GM21381 (cell line): ENCODE measurements around the gene PHLDB2.

Source experiments
- ATAC-seq: cut with Tn5 transposase; IDR thresholded peaks from one replicate; pipeline ENCODE4 v1.9.1; 2021; ENCODE audit warnings: mild to moderate bottlenecking, moderate library complexity; ENCODE audit not compliant: unreplicated experiment

PHLDB2 gene

GRCh38 chr3:111981457-111981763 lies 122.3 kb downstream of the PHLDB2 start:
- ATAC-seq: no peak

DNA sequence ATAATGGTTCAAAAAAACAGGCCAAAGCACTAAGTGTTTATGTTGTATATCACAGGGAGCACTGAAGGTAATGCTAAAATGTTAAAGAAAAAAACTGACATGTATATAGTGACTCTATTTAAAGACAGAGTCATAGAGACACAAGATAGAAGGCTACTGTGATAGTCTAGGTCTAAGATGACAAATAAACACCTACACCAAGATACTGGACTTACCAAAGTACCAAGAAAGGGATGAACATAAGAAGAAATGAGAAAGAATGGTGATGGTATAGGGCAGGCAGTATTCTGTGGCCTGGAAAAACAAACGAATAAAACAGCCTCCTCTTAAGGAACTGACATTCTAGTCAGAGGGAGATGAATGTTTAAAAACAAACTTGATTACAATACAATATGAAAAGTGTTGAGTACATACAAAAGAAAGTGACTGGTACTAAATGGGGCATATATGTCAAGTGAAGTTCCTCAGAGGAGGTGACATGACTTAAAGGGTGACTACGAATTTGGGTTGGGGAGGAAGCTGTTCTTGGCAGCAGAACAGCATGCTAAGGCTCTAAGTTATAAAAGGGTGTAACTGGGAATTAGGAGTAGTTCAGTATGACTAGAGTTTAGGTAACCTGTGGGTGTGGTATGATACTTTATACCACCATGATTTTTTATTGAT lies 125.7 kb downstream of the PHLDB2 start:
- no peak for ATAC-seq

DNA sequence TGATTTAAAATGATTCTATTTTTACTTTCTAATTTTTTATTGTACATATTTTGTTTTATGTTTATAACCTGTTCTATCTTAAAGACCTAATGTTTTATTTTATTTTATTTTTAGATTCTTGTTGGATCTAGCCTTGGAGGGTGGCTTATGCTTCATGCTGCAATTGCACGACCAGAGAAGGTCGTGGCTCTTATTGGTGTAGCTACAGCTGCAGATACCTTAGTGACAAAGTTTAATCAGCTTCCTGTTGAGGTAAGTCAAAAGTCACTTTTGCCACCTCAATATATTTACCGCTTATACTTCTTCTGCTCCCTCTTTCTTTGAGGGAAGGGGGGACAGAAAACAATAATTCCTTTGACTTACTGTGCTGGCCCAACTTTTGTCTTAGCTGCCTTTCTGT lies 127.7 kb downstream of the PHLDB2 start:
- ATAC-seq: no peak

DNA sequence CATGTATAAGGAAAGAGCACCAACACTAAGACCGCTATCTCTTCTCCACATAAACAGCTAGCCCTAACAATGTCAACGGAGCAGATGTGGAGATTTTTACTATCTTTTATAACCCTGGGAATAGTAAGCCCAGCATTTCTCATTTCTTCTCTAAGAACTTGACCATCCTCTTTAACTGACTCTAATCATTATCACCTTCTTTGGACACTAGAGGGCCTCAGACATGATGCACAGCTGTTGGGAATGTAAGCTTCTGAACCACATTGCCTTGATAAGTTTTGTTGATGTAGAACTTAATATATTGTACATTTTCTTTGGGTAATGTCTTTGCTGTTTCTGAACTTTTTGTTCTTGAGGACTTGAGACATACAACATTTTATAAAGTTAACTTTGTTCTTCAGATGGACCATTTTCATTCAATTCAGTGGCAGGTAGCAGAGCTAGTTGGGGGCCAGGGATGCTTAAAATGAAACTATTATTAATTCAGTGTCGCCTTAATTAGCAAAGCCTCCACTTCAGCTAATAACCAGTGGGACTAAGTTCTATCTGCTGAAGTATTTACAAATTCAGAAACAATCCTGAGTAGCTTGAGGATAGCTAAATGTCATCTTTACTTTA lies 130.1 kb downstream of the PHLDB2 start:
- ATAC-seq: peak; percentile 82

DNA sequence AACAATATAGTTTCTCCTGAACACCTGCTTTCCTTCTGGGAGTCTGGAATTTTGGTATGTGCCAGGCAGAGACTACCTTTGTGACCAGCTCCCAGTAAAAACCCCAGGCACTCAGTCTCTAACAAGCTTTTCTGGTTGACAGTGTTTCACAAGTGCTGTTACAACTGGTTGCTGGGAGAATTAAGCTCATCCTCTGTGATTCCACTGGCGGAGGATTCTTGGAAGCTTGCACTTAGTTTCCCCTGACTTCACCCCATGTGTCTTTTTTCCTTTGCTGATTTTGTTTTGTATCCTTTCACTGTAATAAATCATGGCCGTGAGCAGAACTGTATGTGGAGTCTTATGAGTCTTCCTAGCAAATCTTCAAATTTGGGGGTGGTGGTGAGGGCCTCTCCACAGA lies 134.0 kb downstream of the PHLDB2 start:
- ATAC-seq: no peak

DNA sequence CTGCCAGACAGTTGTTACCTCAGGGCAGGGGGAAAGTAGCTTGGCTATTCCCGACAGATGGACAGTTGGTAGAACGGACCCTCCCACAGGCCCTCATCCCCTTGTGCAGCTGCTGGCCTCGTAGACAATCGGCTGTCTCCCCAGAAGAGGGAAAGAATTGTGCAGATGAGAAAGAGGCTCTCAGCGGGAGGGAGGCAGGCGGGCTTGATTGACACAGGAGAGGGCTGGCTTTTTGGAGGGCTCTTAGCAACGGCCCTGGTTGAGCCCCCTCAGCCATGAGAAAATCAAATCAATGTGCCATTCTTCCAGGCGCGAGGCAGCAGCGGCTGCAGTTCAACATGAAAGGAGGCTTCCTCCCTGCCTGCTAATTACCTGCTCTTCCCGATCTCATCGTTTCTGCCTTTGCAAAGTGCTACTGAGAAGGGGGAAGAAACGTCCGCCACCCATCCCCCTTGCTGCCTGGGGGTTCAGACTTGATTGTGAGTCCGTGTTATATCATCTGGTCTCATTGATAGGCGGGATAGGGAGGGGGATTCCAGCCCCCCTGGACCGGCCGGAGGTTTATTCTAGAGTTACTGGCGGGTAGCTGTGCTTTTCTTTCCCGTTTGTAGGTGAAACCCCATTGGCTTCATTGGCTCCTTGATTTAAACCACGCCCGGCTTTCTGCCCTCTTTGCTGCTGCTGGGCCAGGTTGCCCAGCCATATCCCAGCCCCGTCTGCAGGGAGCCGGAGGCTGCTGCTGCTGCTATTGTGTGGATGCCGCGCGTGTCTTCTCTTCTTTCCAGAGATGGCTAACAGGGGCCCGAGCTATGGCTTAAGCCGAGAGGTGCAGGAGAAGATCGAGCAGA lies 139.8 kb downstream of the PHLDB2 start, which contains the start of gene TAGLN3:
Gene TAGLN3, plus strand, starts transcription at position 287 of the 848 bp plus-strand sequence. Its CDS starts 501 bp downstream, at position 788.
- ATAC-seq: no peak

GRCh38 chr3:111999484-112000324 lies 140.6 kb downstream of the PHLDB2 start:
- no peak for ATAC-seq

DNA sequence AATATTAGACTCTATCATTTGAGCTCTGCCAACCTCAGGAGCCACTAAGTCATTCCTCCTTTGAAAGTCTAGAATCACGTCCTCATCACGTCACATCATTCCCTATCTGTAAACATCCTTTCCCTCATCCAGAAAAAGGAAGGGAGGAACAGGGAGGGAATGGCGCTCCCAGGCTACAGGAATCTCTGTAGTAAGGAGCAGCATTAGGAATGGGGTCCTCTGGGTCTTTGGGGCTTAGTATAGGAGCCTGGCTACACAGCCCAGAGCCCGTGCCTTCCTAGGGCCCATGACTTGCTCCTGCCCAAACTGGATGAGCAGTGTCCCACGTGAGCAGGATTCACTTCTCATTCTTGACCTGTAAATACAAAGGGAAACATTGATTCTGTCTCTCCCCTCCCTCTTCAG lies 141.3 kb downstream of the PHLDB2 start:
- no peak for ATAC-seq

DNA sequence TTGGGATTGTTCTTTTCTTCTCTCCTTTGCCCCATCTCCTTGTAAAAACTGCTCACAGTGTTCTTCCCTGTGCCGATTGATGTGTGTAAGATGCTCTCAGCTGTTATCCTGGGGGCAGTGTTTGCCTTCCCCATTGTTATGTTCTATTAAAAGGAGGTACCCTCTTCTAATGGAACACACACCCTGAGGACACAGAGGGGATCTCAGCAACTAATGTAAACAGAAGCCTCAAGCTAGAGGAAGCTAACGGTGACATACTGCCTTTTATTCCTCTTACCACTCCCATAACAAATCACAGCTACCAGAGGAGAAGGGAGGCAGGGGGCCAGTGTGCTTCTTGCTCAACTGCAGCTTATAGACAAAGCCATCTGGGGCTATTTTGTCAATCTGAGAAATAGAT lies 141.9 kb downstream of the PHLDB2 start:
- no peak for ATAC-seq

GRCh38 chr3:112001526-112001925 lies 142.5 kb downstream of the PHLDB2 start:
- no peak for ATAC-seq

GRCh38 chr3:112002096-112002971 lies 143.3 kb downstream of the PHLDB2 start:
- ATAC-seq: no peak

DNA sequence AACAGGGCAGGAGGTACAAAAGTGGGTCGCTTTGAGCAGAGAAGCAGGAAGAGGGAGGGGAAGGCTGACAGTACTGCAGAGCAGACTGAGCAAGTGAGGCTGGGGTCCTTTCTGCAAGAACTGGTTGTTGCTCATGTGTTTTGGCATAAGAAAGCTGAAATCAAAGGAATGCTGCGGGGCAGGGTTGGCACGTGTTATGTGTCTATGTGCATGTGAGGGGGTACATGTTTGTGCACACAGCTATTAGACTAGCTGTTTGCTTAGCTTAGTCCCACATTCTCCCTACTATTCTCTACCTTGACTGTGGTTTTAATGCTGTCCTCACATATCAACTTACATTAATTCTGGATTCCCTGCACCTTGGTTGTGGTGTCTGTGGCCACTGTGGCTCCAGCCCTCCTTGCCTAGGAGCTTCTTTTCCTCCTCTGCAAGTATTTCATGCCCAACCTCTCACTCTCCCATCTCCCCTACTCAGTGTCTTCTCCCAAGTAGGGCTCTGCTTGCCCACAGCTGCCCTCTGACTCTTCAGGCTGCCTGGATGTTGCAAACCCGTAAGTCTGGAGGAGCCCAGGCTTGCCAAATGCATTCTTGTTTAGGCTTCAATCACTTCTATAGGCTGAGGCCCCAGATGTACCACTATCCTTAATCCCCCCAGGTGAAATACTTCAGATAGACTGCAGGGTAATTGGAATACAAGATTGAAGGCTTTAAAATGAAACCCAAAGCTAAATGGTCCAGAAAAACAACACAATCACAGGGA lies 144.4 kb downstream of the PHLDB2 start:
- ATAC-seq: no peak

DNA sequence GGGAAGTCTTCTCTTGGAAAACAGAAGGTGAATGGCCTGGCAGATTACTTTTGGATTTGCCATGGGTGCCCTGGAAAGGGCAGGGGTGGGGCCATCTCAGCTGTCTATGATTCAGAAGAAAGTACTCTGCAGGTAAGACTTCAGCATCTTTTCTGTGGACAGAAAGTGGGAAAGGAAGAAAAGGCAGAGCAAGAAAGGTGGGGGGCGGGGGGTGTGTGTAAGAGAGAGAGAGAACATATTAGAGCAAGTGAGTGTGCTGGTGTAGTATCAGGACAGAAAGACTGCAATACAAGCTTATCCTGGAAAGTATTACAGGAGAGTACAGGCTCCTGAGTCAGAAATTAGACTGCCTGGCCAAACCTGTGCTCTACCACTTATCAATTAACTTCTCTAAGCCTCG lies 145.1 kb downstream of the PHLDB2 start:
- no peak for ATAC-seq

GRCh38 chr3:112004669-112005068 lies 145.6 kb downstream of the PHLDB2 start:
- no peak for ATAC-seq

DNA sequence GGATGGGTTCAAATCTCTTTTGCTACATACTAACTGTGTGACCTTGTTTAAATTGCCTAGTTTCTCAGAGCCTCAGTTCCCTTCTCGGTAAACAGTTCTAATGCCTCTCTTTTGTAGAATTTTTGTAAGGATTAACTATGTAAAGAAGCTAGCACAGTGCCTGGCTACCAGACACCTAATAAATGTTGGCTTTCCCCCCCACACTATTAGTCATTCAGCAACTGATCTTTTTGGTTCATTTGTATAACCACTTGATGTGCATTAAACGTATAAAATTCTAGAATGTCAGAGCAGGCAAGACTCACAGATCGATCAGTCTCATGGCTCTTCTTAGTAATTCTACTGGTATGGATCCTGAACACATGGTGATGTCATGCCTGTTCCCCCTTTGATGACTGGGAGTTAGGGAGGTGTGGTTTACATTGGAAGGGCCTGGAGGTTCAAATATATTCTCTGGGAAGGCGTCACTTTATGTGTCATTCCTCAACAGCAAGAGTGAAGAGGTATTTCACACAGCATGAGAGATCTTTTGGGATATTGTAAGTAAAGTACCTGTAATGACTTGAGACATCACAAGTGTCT lies 146.1 kb downstream of the PHLDB2 start:
- no peak for ATAC-seq

DNA sequence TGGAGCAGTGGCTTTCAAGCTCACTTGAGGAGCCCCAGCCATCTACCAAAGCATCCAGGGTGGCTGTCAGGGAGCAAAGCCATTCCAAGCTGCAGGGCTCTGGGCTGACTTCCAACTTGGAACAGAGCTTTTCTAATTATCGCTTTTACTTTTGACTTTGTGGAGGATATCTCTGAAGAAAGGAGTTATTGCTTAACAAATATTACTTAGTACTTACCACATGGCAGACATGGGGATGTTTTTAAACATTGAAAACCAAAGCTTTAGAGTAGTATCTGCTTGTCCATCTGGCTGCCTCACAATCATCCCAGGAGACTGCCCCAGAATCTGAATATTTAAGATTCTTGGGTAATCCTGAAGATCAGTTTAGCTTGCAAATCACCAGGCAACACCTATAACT lies 148.6 kb downstream of the PHLDB2 start:
- no peak for ATAC-seq

GRCh38 chr3:112009670-112010069 lies 150.6 kb downstream of the PHLDB2 start:
- no peak for ATAC-seq

- ATAC-seq: no peak
These were observed 151.6 kb downstream of the PHLDB2 start for GRCh38 chr3:112010636-112011035.

- no peak for ATAC-seq
These were observed 152.4 kb downstream of the PHLDB2 start for GRCh38 chr3:112011376-112011940.
